ENCODE data around the gene TMEM42.

TMEM42 gene

GRCh38 chr3:44874308-44874707 lies 12.6 kb downstream of the TMEM42 start, which contains the start of gene TGM4:
Gene TGM4 (plus strand): TSS chr3:44874608. CDS start chr3:44874679, 71 bp downstream.
- no peak for DNase-seq (ENCODE audit: low read depth in 2 of 2)

DNA sequence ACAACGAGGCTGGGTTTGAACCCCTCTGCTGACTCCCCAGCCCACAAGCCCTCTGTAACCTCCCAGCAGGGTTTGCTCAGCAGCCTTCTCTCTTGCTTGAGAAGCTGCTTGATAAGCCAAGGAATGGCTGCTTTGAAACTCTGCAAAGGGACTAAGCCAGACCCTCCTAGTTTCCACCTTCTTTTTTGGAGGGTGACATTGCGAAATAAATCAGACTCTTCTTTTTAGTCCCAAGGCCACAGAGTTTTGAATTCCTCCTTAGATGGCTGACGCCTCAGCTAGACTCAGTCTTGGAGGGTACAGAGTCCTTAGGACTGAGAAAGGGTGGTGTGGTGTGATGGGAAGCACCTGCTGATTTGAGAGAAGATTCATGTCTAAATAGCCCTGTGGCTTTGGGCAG lies 13.9 kb downstream of the TMEM42 start:
- DNase-seq (ENCODE audit: low read depth in 2 of 2), result no peak

DNA sequence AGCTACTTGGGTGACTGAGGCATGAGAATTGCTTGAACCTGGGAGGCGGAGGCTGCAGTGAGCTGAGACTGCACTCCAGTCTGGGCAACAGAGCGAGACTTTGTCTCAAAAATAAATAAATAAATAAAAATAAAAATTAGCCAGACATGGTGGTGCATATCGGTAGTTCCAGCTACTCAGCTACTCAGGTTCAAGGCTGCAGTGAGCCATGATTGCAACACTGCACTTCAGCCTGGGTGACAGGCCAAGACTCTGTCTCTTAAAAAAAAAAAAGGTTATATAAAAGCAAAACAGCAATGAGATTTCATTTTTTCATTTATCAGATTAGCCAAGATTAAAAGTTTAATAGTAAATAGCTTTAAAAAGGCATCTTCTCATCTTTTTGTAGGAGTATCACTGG lies 15.6 kb downstream of the TMEM42 start:
- no peak for DNase-seq (ENCODE audit: low read depth in 2 of 2)

GRCh38 chr3:44880284-44880683 lies 18.6 kb downstream of the TMEM42 start:
- no peak for DNase-seq (ENCODE audit: low read depth in 2 of 2)

DNA sequence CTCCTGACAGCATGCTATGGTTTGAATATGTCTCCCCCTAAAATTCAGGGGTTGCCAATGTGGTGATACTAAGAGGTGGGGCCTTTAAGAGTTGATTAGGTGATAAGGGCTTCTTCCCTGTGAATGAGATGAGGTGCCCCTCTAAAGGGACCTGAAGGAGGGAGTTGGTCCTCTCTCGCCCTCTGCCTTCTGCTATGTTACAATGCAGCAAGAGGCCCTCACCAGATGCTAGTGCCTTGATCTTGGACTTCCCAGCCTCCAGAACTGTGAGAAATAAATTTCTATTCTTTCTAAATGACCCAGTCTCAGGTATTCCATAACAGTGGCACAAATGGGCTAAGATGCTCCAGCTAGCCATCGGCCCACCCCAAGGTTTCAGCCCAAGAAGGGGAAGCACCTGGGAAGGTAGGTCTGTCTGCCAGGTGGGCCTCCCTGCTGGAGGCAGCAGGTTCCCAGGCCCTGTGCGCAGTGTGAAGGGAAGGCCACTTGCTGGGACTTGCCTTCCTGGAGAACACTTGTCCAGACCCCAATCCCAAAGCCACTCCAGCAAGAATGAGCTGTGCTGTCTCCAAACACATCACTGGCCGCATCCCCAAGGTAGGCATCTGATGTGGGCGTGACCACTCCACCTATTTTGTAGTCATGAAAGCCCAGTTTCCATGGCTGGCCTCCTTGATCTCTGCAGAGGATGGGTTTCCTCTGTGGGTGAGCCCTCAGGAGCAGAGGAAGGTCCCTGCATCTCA lies 21.7 kb downstream of the TMEM42 start:
- DNase-seq (ENCODE audit: low read depth in 2 of 2), result no peak

GRCh38 chr3:44883999-44884431 lies 22.3 kb downstream of the TMEM42 start:
- DNase-seq (ENCODE audit: low read depth in 2 of 2), result no peak

DNA sequence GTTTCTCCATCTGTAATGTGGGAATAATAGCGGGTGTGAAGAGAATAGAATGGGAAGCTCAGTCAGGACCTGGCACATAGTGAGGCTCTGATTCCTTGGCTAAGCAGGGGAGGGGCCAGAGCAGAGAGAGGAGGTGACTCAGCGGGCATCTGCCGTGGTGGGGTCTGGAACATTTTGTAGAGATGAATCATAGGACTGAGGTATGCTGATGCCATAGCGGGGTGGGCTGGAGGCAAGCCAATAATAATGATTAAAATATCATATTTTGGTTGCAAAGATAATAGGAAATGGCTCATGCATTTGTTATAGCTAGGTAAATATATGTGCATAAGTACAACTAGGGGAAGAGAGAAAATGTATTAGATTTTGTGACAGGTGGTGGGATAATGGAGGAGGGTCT lies 23.9 kb downstream of the TMEM42 start:
- DNase-seq (ENCODE audit: low read depth in 2 of 2), result no peak

DNA sequence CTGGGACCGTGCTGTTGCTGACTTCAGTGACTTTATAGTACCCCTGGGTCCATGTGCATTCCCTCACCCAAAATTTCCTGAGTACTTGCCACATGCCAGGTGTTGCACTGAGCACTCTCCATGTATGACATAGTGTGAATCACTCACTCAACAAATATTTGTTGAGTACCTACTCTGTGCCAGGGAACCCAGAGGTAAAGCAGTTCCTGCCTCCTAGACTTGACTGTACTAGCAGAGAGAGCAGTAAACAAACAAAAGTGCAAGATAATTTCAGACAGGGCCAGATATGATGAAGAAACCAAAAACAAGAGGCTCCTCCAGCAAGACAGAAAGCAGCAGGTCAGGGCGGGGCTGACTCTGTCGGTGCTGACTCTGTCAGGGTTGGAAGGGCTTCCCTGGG lies 24.8 kb downstream of the TMEM42 start:
- no peak for DNase-seq (ENCODE audit: low read depth in 2 of 2)

GRCh38 chr3:44887101-44887500 lies 25.4 kb downstream of the TMEM42 start:
- no peak for DNase-seq (ENCODE audit: low read depth in 2 of 2)

DNA sequence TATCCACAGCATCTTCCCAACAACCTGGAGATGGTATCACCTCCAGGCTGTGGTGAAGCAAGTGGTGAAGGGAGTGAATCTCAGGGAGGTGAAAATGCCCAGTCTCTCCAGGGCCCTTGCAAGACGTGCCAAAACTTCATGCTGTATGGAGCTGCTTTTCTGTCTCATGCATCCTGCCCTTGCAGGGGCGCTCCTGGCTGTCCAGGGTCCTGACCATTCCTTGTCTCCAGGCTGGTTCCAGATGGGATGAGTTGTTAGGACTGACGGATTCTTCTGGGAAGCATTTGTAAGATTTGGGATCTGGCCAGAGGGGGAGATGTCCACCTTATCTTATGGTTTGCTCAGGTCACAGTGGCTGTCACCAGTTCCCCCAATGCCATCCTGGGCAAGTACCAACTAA lies 28.5 kb downstream of the TMEM42 start:
- no peak for DNase-seq (ENCODE audit: low read depth in 2 of 2)

- DNase-seq (ENCODE audit: low read depth in 2 of 2), result no peak
Measured at GRCh38 chr3:44890852-44891251, 29.1 kb downstream of the TMEM42 start.

- DNase-seq (ENCODE audit: low read depth in 2 of 2), result no peak
Measured at GRCh38 chr3:44892689-44893088, 31.0 kb downstream of the TMEM42 start.

GRCh38 chr3:44893097-44893496 lies 31.4 kb downstream of the TMEM42 start:
- DNase-seq (ENCODE audit: low read depth in 2 of 2), result no peak

- DNase-seq (ENCODE audit: low read depth in 2 of 2), result no peak
Measured at GRCh38 chr3:44894485-44894884, 32.8 kb downstream of the TMEM42 start.

DNA sequence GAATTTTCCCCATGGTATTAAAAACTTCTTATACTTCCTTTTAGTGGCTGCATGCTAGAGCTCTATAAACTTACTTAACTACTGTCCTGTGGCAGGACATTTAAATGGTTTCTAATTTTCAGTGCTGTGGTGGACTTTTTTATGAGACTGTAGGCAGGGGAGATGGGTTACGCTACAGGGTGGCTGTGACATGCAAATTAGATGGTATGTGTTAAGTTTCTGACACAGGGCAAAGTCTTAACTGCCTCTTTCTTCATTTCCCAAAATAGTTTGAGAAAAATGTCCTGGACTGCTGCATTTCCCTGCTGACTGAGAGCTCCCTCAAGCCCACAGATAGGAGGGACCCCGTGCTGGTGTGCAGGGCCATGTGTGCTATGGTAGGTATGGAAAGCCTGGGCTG lies 34.7 kb downstream of the TMEM42 start:
- DNase-seq (ENCODE audit: low read depth in 2 of 2), result no peak

- DNase-seq (ENCODE audit: low read depth in 2 of 2), result no peak
Measured at GRCh38 chr3:44899683-44900367, 38.1 kb downstream of the TMEM42 start.

DNA sequence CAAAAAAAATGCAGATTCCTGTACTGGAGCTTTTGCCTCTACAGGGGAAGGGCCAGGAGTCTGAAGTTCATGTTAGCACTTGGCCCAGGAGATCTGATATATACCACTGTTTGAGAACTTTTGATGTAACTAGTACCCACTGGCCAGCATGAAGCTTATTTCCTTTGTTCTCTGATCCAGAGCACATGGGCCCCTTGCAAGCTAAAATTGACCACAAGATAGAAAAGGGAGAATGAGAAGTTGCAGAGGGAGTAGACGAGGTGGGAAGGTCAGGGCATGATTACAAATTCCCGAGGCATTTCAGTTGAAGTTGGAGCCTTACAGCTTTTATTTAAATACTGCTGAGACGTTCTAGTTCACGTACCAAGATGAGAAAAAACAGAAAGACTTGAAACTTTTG lies 40.9 kb downstream of the TMEM42 start:
- no peak for DNase-seq (ENCODE audit: low read depth in 2 of 2)

GRCh38 chr3:44903314-44903713 lies 41.6 kb downstream of the TMEM42 start:
- DNase-seq (ENCODE audit: low read depth in 2 of 2), result no peak

DNA sequence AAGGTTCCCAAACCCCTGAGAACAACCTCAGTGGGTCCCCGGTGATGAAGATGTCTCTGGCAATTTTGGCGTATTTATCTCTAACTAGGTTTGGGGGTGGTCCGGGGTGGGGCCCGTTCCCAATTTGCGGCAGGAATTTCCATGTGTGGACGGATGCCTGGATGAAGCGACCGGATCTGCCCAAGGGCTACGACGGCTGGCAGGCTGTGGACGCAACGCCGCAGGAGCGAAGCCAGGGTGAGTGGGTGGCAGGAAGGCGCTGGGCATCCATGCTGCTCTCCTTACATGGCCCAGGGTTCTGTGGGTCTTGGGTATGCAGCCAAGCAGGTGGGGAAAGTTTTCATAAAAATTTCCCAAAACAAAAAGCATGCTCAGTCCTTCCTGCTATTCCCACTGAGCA lies 42.0 kb downstream of the TMEM42 start:
- no peak for DNase-seq (ENCODE audit: low read depth in 2 of 2)

DNA sequence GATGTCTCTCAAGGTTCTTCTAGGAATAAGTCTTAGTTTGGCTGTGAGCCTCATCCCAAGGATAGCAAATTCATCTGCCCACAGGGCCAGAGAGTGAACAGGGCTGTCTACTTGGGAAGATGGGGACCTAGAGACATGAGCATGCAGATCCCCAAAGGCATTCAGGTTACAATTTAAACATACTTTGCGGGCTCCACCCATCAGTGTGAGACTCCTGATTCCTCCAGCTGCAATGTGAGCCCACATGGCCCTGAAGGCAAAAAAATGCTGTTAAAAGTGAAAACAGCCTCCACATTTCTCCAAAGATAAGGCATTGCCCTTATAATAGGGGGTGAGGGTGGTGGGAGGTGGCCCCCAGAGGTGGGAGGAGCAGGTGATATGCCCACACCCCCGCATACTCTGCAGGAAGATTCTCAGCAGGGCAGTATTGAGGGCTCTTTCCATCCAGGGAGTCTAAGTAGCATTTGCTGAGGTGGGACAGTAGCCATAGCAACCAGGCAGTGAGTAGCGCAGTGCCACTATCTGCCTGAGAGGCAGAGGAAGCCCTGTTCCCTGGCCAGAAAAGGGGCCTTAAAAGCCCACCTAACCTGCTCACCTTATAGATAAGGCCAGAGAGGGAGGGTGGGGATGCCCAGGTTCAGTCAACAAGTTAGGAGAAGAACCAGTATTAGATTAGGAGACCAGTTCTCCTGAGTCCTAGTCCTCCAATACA lies 43.9 kb downstream of the TMEM42 start:
- no peak for DNase-seq (ENCODE audit: low read depth in 2 of 2)

- no peak for DNase-seq (ENCODE audit: low read depth in 2 of 2)
Measured at GRCh38 chr3:44906997-44907396, 45.3 kb downstream of the TMEM42 start.

DNA sequence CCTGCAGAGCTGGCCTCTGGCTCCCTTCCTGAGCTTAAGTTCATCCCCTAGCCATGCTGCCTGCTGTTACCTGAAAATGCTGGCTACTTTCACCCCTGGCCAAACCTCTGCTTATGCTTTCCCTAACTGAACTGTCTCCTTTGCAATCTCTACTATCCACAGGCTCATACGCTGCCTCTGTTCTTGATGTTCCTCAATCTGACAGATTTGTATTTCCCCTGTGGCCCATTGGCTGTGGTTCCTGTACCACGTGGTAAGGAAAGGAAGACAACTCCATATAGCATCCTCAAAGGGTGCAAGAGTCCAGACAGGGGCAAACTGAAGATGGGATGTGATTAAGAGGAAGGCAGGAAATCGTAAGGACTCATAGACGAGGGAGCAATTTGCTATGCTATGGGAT lies 45.9 kb downstream of the TMEM42 start:
- no peak for DNase-seq (ENCODE audit: low read depth in 2 of 2)

DNA sequence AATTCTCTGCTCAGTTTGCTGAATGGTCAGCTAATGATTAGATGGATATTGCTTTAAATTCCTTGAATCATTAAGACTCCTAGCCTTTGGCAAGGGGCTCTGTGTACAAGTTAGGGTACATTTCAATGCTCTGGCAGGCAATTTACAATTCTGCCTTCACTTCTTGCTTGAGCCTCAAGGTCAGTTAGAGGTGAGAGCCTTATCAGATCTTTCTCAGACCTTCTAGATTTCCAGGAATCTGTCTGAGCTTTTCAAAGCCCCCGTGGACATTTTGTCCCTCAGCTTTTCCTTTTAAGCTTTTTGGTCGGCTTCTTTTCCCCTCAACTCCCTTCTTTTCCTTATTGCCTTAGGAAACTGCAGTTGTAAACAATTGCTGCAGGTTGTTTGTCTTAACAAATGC lies 47.4 kb downstream of the TMEM42 start:
- DNase-seq (ENCODE audit: low read depth in 2 of 2), result no peak

Measured in stimulated activated CD8-positive, alpha-beta memory T cell treated with anti-CD3 and anti-CD28 coated beads, Interleukin-7, amount 100 ng/mL, for 1 hour (primary cell).